Astrocyte (in vitro differentiated cells and primary cell): ENCODE data around the gene AKAP13. TPM values are rescaled to one million over a fixed set of nuclear protein-coding genes. Genes with fewer than 3 reads are reported as not detected.

Experiments
- DNase-seq: peaks from one replicate; pipeline ENCODE4 v3.0.0-alpha.2; 2010; ENCODE audit warnings: low read depth
- FAIRE-seq: peaks from 2 replicates; lab custom pipeline; 2011; peaks lifted over from hg19 to GRCh38; lab: Jason Lieb, UNC
- H2AFZ ChIP-seq: 2 replicates; pipeline ENCODE4 v1.6.0; 2012; ENCODE audit warnings: low read depth, low read length, inconsistent platforms
- H3K27ac ChIP-seq: 2 replicates; pipeline ENCODE4 v1.5.1; 2011; ENCODE audit warnings: low read depth, low read length, inconsistent platforms
- H3K27me3 ChIP-seq: 2 replicates; pipeline ENCODE4 v1.6.0; 2011; ENCODE audit warnings: low read length, inconsistent platforms; ENCODE audit not compliant: insufficient read depth
- H3K36me3 ChIP-seq: 2 replicates; pipeline ENCODE4 v1.5.1; 2011; ENCODE audit warnings: low read length, inconsistent platforms; ENCODE audit not compliant: insufficient read depth
- H3K4me1 ChIP-seq: 2 replicates; pipeline ENCODE4 v1.5.1; 2011; ENCODE audit warnings: low read length, inconsistent platforms; ENCODE audit not compliant: insufficient read depth
- H3K4me2 ChIP-seq: 2 replicates; pipeline ENCODE4 v1.6.0; 2012; ENCODE audit warnings: low read length, inconsistent platforms
- H3K4me3 ChIP-seq: 2 replicates; pipeline ENCODE4 v1.5.1; 2011; ENCODE audit warnings: low read depth, mild to moderate bottlenecking, low read length, inconsistent platforms; ENCODE audit not compliant: insufficient read depth
- H3K79me2 ChIP-seq: 2 replicates; pipeline ENCODE4 v1.6.0; 2012; ENCODE audit warnings: mild to moderate bottlenecking, low read length, inconsistent platforms; ENCODE audit not compliant: insufficient read depth
- H3K9ac ChIP-seq: 2 replicates; pipeline ENCODE4 v1.6.0; 2012; ENCODE audit warnings: mild to moderate bottlenecking, low read length, inconsistent platforms
- H3K9me3 ChIP-seq: 2 replicates; pipeline ENCODE4 v1.5.1; 2012; ENCODE audit warnings: low read depth, mild to moderate bottlenecking, low read length, inconsistent platforms; ENCODE audit not compliant: insufficient read depth
- H4K20me1 ChIP-seq: 2 replicates; pipeline ENCODE4 v1.6.0; 2012; ENCODE audit warnings: low read length, inconsistent platforms; ENCODE audit not compliant: insufficient read depth
- H3K27ac Mint-ChIP-seq: one replicate; pipeline ENCODE4 v1.8.0; 2021; ENCODE audit warnings: mild to moderate bottlenecking, mixed read lengths; ENCODE audit not compliant: unreplicated experiment
- H3K27me3 Mint-ChIP-seq: one replicate; pipeline ENCODE4 v1.8.0; 2021; ENCODE audit warnings: low read depth, mixed read lengths; ENCODE audit not compliant: unreplicated experiment
- H3K36me3 Mint-ChIP-seq: one replicate; pipeline ENCODE4 v1.8.0; 2021; ENCODE audit warnings: low read depth, mixed read lengths; ENCODE audit not compliant: unreplicated experiment
- H3K4me1 Mint-ChIP-seq: one replicate; pipeline ENCODE4 v1.8.0; 2021; ENCODE audit warnings: low read depth, mixed read lengths; ENCODE audit not compliant: unreplicated experiment
- H3K4me3 Mint-ChIP-seq: one replicate; pipeline ENCODE4 v1.8.0; 2021; ENCODE audit warnings: mild to moderate bottlenecking, moderate library complexity, mixed read lengths; ENCODE audit not compliant: unreplicated experiment
- H3K9me3 Mint-ChIP-seq: one replicate; pipeline ENCODE4 v1.8.0; 2021; ENCODE audit warnings: mild to moderate bottlenecking, mixed read lengths; ENCODE audit not compliant: unreplicated experiment
- EZH2 ChIP-seq: IDR thresholded peaks from 2 replicates; pipeline ENCODE4 v1.6.1; 2012; ENCODE audit warnings: mild to moderate bottlenecking, low read length, inconsistent platforms; ENCODE audit not compliant: insufficient read depth
- total RNA-seq: library from RNA; stranded (reverse); gene quantifications from 2 replicates; pipeline ENCODE4 v1.2.1, GENCODE V29; 2021
- TF ChIP-seq, protein P1 (sequence below): IDR thresholded peaks from 2 replicates; pipeline ENCODE4 v1.5.1; 2011; ENCODE audit warnings: low read depth, mild to moderate bottlenecking, inconsistent platforms, low read length, moderate library complexity; ENCODE audit not compliant: insufficient read depth

Gene AKAP13
- total RNA-seq, 1 donor from 2014 or later, result 98.2 TPM

DNA sequence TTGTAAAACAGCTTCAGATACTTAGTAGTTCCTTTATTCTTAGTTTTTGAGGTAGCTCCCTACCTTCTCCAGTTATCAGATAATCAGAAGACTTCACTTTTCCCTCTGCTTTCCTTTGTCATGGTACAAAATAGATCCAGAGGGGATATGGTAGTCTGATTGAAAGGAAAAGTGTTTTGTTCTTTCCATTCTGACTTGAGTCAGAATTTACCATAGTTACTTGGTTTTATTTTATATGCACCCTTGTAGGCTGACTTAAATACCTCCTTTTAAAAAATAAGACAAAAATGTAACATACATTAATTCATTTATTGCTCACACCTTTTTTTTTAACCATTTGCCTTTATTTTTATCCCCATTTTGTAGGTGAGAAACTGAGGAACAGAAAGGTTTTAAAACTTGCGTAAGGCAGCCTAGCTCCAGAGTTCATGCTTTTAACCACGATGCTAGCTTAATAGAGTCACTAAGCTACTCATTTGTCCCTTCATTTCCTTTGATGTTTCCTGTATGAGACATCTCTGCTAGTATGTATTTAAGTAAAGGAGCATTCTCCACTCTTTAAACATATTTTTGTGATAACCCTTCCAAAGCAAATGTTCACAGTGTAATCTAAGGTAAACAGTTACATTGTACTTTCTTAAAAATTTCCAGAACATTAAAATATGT is 226.9 kb downstream of the AKAP13 start:
- H3K4me3 Mint-ChIP-seq, result no peak overlapping the region
- H3K27ac ChIP-seq, result peak overlapping the region; percentile 76
- no peaks in the 10 kb centered on the region for H3K9me3 Mint-ChIP-seq
- no peaks in the 10 kb centered on the region for H3K27me3 Mint-ChIP-seq
- peak; percentile 39 for FAIRE-seq
- TF ChIP-seq, protein P1, sequence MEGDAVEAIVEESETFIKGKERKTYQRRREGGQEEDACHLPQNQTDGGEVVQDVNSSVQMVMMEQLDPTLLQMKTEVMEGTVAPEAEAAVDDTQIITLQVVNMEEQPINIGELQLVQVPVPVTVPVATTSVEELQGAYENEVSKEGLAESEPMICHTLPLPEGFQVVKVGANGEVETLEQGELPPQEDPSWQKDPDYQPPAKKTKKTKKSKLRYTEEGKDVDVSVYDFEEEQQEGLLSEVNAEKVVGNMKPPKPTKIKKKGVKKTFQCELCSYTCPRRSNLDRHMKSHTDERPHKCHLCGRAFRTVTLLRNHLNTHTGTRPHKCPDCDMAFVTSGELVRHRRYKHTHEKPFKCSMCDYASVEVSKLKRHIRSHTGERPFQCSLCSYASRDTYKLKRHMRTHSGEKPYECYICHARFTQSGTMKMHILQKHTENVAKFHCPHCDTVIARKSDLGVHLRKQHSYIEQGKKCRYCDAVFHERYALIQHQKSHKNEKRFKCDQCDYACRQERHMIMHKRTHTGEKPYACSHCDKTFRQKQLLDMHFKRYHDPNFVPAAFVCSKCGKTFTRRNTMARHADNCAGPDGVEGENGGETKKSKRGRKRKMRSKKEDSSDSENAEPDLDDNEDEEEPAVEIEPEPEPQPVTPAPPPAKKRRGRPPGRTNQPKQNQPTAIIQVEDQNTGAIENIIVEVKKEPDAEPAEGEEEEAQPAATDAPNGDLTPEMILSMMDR, result no peak
- TF ChIP-seq EZH2, result no peak
- H3K79me2 ChIP-seq, result peaks cover 8% of the 10 kb centered on the region
- H3K27me3 ChIP-seq, result no peaks in the 10 kb centered on the region
- peak overlapping the region; percentile 39 for H3K9ac ChIP-seq
- H2AFZ ChIP-seq, result no peak overlapping the region
- peak overlapping the region; percentile 73 for H3K4me2 ChIP-seq
- DNase-seq, result peak; percentile 62
- peaks cover 8% of the 10 kb centered on the region for H3K36me3 Mint-ChIP-seq
- no peaks in the 10 kb centered on the region for H4K20me1 ChIP-seq
- no peak overlapping the region for H3K27ac Mint-ChIP-seq
- peaks cover 20% of the 10 kb centered on the region for H3K4me1 Mint-ChIP-seq
- no peaks in the 10 kb centered on the region for H3K9me3 ChIP-seq
- no peaks in the 10 kb centered on the region for H3K36me3 ChIP-seq
- H3K4me1 ChIP-seq, result peaks cover 22% of the 10 kb centered on the region
- peak overlapping the region; percentile 27 for H3K4me3 ChIP-seq

GRCh38 chr15:85607842-85608241 is 227.4 kb downstream of the AKAP13 start:
- Histone ChIP-seq H3K9ac (peak overlapping the region; percentile 39), H3K4me1 (peaks cover 22% of the 10 kb centered on the region), H3K4me3 (peak overlapping the region; percentile 27), H2AFZ (no peak overlapping the region), H3K4me2 (peak overlapping the region; percentile 73), H3K27me3 (no peaks in the 10 kb centered on the region), H3K9me3 (no peaks in the 10 kb centered on the region), H3K36me3 (no peaks in the 10 kb centered on the region), H3K79me2 (peaks cover 8% of the 10 kb centered on the region), H3K27ac (peak overlapping the region; percentile 76), H4K20me1 (no peaks in the 10 kb centered on the region)
- Mint-ChIP-seq H3K36me3 (peaks cover 8% of the 10 kb centered on the region), H3K4me1 (peaks cover 20% of the 10 kb centered on the region), H3K27ac (no peak overlapping the region), H3K9me3 (no peaks in the 10 kb centered on the region), H3K27me3 (no peaks in the 10 kb centered on the region), H3K4me3 (no peak overlapping the region)
- DNase-seq (peak; percentile 86), FAIRE-seq (no peak)
- TF ChIP-seq EZH2, result no peak
- TF ChIP-seq, protein P1, result no peak

DNA sequence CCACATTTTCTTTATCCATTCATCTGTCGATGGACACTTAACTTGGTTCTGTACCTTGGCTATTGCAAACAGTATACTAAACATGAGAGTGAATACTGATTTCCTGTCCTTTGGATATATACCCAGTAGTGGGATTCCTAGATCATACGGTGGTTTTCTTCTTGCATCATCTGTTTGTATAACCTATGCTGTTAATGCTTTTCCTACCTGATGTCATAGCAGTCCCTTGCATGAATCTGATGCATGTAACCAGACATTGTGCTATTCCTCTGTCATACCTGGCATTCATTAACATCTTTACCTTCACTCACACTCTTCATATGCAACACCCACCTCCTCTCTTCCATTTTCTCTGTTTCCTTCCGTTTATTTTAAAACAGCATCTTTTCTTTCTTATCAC is 229.1 kb downstream of the AKAP13 start:
- H3K36me3 ChIP-seq, result no peaks in the 10 kb centered on the region
- no peak overlapping the region for H3K9ac ChIP-seq
- no peak for FAIRE-seq
- peaks cover 22% of the 10 kb centered on the region for H3K4me1 ChIP-seq
- no peak overlapping the region for H3K4me3 ChIP-seq
- Mint-ChIP-seq H3K4me3 (no peak overlapping the region), H3K4me1 (peaks cover 20% of the 10 kb centered on the region), H3K27ac (no peak overlapping the region), H3K9me3 (no peaks in the 10 kb centered on the region), H3K36me3 (peaks cover 8% of the 10 kb centered on the region), H3K27me3 (no peaks in the 10 kb centered on the region)
- peaks cover 8% of the 10 kb centered on the region for H3K79me2 ChIP-seq
- H3K4me2 ChIP-seq, result no peak overlapping the region
- no peaks in the 10 kb centered on the region for H3K9me3 ChIP-seq
- H3K27ac ChIP-seq, result no peak overlapping the region
- TF ChIP-seq EZH2, result no peak
- TF ChIP-seq, protein P1, result no peak
- H3K27me3 ChIP-seq, result no peaks in the 10 kb centered on the region
- no peak overlapping the region for H2AFZ ChIP-seq
- H4K20me1 ChIP-seq, result no peaks in the 10 kb centered on the region
- DNase-seq, result no peak
